Measurements from ENCODE around the gene SERPINA12.
A peak's percentile ranks its signal among the peaks of the same experiment; 100 is the strongest.

SERPINA12 gene

GRCh38 chr14:94509356-94509755, at the start of gene SERPINA12:
SERPINA12 (minus strand) TSS chr14:94509469; CDS start chr14:94498397, 11,072 bp downstream.
- DNase-seq (ENCODE audit: low spot score): no peak

- no peak for DNase-seq (ENCODE audit: low spot score)
These were observed 49.6 kb upstream of the SERPINA12 start for GRCh38 chr14:94558842-94559241.

- no peak for DNase-seq (ENCODE audit: low spot score)
These were observed 48.1 kb upstream of the SERPINA12 start for GRCh38 chr14:94557327-94557726.

- no peak for DNase-seq (ENCODE audit: low spot score)
These were observed 46.7 kb upstream of the SERPINA12 start for GRCh38 chr14:94555991-94556390.

GRCh38 chr14:94550041-94550440, 40.8 kb upstream of the SERPINA12 start:
- DNase-seq (ENCODE audit: low spot score): no peak

- DNase-seq (ENCODE audit: low spot score): peak; percentile 62
These were observed 40.0 kb upstream of the SERPINA12 start for GRCh38 chr14:94548999-94549985.

- DNase-seq (ENCODE audit: low spot score): no peak
These were observed 39.1 kb upstream of the SERPINA12 start for GRCh38 chr14:94548131-94548998.

GRCh38 chr14:94547726-94548125, 38.5 kb upstream of the SERPINA12 start:
- no peak for DNase-seq (ENCODE audit: low spot score)

GRCh38 chr14:94547151-94547680, 37.9 kb upstream of the SERPINA12 start:
- no peak for DNase-seq (ENCODE audit: low spot score)

- no peak for DNase-seq (ENCODE audit: low spot score)
These were observed 36.0 kb upstream of the SERPINA12 start for GRCh38 chr14:94545131-94545841.

- DNase-seq (ENCODE audit: low spot score): no peak
These were observed 35.5 kb upstream of the SERPINA12 start for GRCh38 chr14:94544726-94545125.

GRCh38 chr14:94543449-94544124, 34.3 kb upstream of the SERPINA12 start:
- DNase-seq (ENCODE audit: low spot score): no peak

GRCh38 chr14:94542811-94543440, 33.7 kb upstream of the SERPINA12 start:
- DNase-seq (ENCODE audit: low spot score): no peak

- DNase-seq (ENCODE audit: low spot score): no peak
These were observed 33.0 kb upstream of the SERPINA12 start for GRCh38 chr14:94542111-94542810.

- no peak for DNase-seq (ENCODE audit: low spot score)
These were observed 32.1 kb upstream of the SERPINA12 start for GRCh38 chr14:94541234-94541975.

GRCh38 chr14:94540031-94540794, 30.9 kb upstream of the SERPINA12 start:
- DNase-seq (ENCODE audit: low spot score): no peak

GRCh38 chr14:94539181-94539580, 29.9 kb upstream of the SERPINA12 start:
- no peak for DNase-seq (ENCODE audit: low spot score)

- DNase-seq (ENCODE audit: low spot score): no peak
These were observed 28.9 kb upstream of the SERPINA12 start for GRCh38 chr14:94538070-94538740.
